Gastrocnemius medialis (tissue), 4 donors: ENCODE data around the gene ACTBL2. TPM values are rescaled to one million over a fixed set of nuclear protein-coding genes. Genes with fewer than 3 reads are reported as not detected.

ENCODE experiments used
- ATAC-seq, 2 donors: fragments of 150-250 bp; one replicate each; pipeline ENCODE4 v1.9.1; 2016
- DNase-seq, 2 donors: peaks; one replicate each; pipeline ENCODE4 v3.0.0-alpha.2; 2019
- H3K27ac ChIP-seq, 4 donors: fragments of 200-600 bp; sonication (generic); 1 replicate in 1 of 4; 2 replicates in 3 of 4; pipeline ENCODE4 v1.5.1; 2016 to 2018; ENCODE audit warnings: mild to moderate bottlenecking in 2 of 4, moderate library complexity in 1 of 4
- H3K27me3 ChIP-seq, 3 donors: fragments of 200-600 bp; sonication (generic) in 2 of 3; 1 replicate in 1 of 3; 2 replicates in 2 of 3; pipeline versions ENCODE4 v1.5.1 to v1.6.0; 2016 to 2019; ENCODE audit warnings: mild to moderate bottlenecking in 1 of 3, moderate library complexity in 1 of 3
- H3K36me3 ChIP-seq, 2 donors: fragments of 200-600 bp; sonication (generic) in 1 of 2; one replicate each; pipeline ENCODE4 v1.5.1; 2017 to 2018
- H3K4me1 ChIP-seq, 2 donors: fragments of 200-600 bp; sonication (generic) in 1 of 2; one replicate each; pipeline ENCODE4 v1.5.1; 2016 to 2017; ENCODE audit warnings: mild to moderate bottlenecking in 2 of 2
- H3K4me3 ChIP-seq, 4 donors: fragments of 200-600 bp; sonication (generic) in 3 of 4; 1 replicate in 1 of 4; 2 replicates in 3 of 4; pipeline ENCODE4 v1.5.1; 2016 to 2019; ENCODE audit warnings: mild to moderate bottlenecking in 2 of 4
- H3K9me3 ChIP-seq, 3 donors: fragments of 200-600 bp; sonication (generic) in 2 of 3; 1 replicate in 1 of 3; 2 replicates in 2 of 3; pipeline ENCODE4 v1.5.1; 2016 to 2019
- POLR2A ChIP-seq, 2 donors: fragments of 450-650 bp; IDR thresholded peaks; one replicate each; pipeline ENCODE4 v1.6.1; 2017; ENCODE audit warnings: antibody characterized with exemption in 2 of 2, mild to moderate bottlenecking in 2 of 2, moderate library complexity in 2 of 2
- in situ Hi-C, 4 donors: fragments of 200-750 bp; cut with MboI; loops; one replicate each; pipeline versions ENCODE4 v1.15.0 to v1.8.0; 2017; ENCODE audit warnings: low sequenced_read_pairs in 4 of 4
- intact Hi-C: fragments of 100-400 bp; cut with DNase I; formaldehyde crosslinking; loops from one replicate; pipeline ENCODE4 v1.15.1; 2023; ENCODE audit warnings: low total_unique reads
- total RNA-seq, 4 donors: library from RNA; depleted of rRNA; stranded (reverse); fragments of >200 nt; gene quantifications; one replicate each; pipeline versions ENCODE4 v1.1.0 to v1.2.3, GENCODE V29; 2016
- TF ChIP-seq, protein P1 (sequence below), 5 experiments: fragments of 450-650 bp in 3 of 5; fragments of 200-600 bp in 2 of 5; sonication (generic) in 2 of 5; IDR thresholded peaks in 4 of 5; conservative IDR thresholded peaks in 1 of 5; 1 replicate in 4 of 5; 2 replicates in 1 of 5; pipeline ENCODE4 v1.5.1; 2016 to 2019; ENCODE audit warnings: antibody characterized with exemption in 5 of 5, mild to moderate bottlenecking in 3 of 5, moderate library complexity in 3 of 5

Gene ACTBL2
- total RNA-seq, 4 donors from 2014 or later = not detected

DNA sequence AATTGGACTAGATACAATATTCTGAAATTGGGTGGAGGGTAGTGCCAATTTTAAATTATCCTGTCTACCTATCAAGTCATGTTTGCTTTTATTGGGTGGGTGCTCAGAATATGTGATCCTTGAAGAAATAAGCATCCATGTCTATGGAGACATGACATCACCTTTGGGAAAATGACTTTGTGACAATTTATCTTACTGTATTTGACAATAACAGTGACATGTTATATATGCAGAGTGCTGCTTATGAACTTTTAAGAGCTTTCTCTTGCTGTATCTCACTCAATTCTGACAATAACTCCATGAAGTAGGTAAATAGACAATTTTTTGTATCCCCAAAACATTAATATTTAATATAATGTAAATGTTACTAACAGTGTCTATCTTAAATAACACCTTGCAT, 15.1 kb upstream of the ACTBL2 start:
- intact Hi-C loops = loop anchor here (10.0 kb wide), 1 partner anchor 387 kb away; no protein-coding TSS in a partner anchor
- Histone ChIP-seq H3K4me3 (no peak overlapping the region), H3K27ac (no peak overlapping the region), H3K27me3 (no peaks in the 10 kb centered on the region), H3K36me3 (no peaks in the 10 kb centered on the region), H3K4me1 (peaks cover 0 to 11% of the 10 kb centered on the region in 2 donors), H3K9me3 (no peaks in the 10 kb centered on the region)
- DNase-seq (no peak), ATAC-seq (no peak)
- in situ Hi-C loops = no loop called here
- no peak for TF ChIP-seq POLR2A (IDR thresholded peaks at IDR 0.05)
- TF ChIP-seq, protein P1, sequence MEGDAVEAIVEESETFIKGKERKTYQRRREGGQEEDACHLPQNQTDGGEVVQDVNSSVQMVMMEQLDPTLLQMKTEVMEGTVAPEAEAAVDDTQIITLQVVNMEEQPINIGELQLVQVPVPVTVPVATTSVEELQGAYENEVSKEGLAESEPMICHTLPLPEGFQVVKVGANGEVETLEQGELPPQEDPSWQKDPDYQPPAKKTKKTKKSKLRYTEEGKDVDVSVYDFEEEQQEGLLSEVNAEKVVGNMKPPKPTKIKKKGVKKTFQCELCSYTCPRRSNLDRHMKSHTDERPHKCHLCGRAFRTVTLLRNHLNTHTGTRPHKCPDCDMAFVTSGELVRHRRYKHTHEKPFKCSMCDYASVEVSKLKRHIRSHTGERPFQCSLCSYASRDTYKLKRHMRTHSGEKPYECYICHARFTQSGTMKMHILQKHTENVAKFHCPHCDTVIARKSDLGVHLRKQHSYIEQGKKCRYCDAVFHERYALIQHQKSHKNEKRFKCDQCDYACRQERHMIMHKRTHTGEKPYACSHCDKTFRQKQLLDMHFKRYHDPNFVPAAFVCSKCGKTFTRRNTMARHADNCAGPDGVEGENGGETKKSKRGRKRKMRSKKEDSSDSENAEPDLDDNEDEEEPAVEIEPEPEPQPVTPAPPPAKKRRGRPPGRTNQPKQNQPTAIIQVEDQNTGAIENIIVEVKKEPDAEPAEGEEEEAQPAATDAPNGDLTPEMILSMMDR (IDR thresholded peaks at IDR 0.05 in 4 of 5, conservative IDR thresholded peaks at IDR 0.05 in 1 of 5) = no peak

GRCh38 chr5:57495285-57496086, 12.9 kb upstream of the ACTBL2 start:
- H3K4me3 ChIP-seq = no peak overlapping the region
- no peak overlapping the region for H3K27ac ChIP-seq
- no peaks in the 10 kb centered on the region for H3K27me3 ChIP-seq
- DNase-seq (no peak), ATAC-seq (no peak)
- in situ Hi-C loops (no loop called here), intact Hi-C loops (loop anchor here (10.0 kb wide), 1 partner anchor 389 kb away; no protein-coding TSS in a partner anchor)
- H3K36me3 ChIP-seq = no peaks in the 10 kb centered on the region
- no peak for TF ChIP-seq POLR2A (IDR thresholded peaks at IDR 0.05)
- TF ChIP-seq, protein P1 (IDR thresholded peaks at IDR 0.05 in 4 of 5, conservative IDR thresholded peaks at IDR 0.05 in 1 of 5) = no peak
- H3K9me3 ChIP-seq = no peaks in the 10 kb centered on the region
- no peaks in the 10 kb centered on the region for H3K4me1 ChIP-seq

- Histone ChIP-seq H3K27ac (no peak overlapping the region), H3K27me3 (no peaks in the 10 kb centered on the region), H3K36me3 (no peaks in the 10 kb centered on the region), H3K9me3 (no peaks in the 10 kb centered on the region), H3K4me1 (no peaks in the 10 kb centered on the region), H3K4me3 (no peak overlapping the region)
- TF ChIP-seq POLR2A (IDR thresholded peaks at IDR 0.05) = no peak
- TF ChIP-seq, protein P1 (IDR thresholded peaks at IDR 0.05 in 4 of 5, conservative IDR thresholded peaks at IDR 0.05 in 1 of 5) = no peak
- ATAC-seq (no peak), DNase-seq (no peak)
- intact Hi-C loops (loop anchor here (10.0 kb wide), 1 partner anchor 390 kb away; no protein-coding TSS in a partner anchor), in situ Hi-C loops (no loop called here)
Measured at GRCh38 chr5:57494104-57495098, 11.8 kb upstream of the ACTBL2 start.

DNA sequence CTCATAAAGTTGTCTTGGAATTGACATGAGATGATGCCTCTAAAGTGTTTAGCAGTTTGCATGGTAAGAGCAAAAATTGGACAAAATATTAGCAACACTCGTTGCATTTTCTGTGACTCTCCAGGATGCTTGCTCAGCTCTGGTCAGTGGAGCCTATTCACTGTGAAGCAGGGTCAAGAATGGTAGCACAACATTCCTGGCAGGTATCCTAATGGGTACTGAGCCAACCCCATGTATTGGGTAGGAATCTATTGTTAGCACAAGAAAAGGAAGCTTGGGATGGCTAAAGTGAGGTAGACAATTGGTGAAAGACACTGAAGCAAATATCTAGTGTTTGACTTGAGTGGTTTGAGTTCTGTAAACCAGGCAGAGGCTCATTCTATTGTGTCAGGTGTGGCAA, 10.4 kb upstream of the ACTBL2 start:
- Histone ChIP-seq H3K4me1 (no peaks in the 10 kb centered on the region), H3K36me3 (no peaks in the 10 kb centered on the region), H3K27ac (no peak overlapping the region), H3K9me3 (no peaks in the 10 kb centered on the region), H3K4me3 (no peak overlapping the region), H3K27me3 (no peaks in the 10 kb centered on the region)
- in situ Hi-C loops (no loop called here), intact Hi-C loops (loop anchor here (10.0 kb wide), 1 partner anchor 392 kb away; no protein-coding TSS in a partner anchor)
- DNase-seq (no peak), ATAC-seq (no peak)
- TF ChIP-seq, protein P1 (IDR thresholded peaks at IDR 0.05 in 4 of 5, conservative IDR thresholded peaks at IDR 0.05 in 1 of 5) = no peak
- TF ChIP-seq POLR2A (IDR thresholded peaks at IDR 0.05) = no peak
